SHP77 treated with DMSO at 0.1 percent for 48 hours (cell line): ENCODE results near the gene RAET1G.
"Not testable (repeated sequence)": the region's sequence is repeated elsewhere in the genome, so short reads cannot be mapped to it uniquely, and the experiment has no call there.

Experiments used
- DNase-seq: peaks from one replicate; lab custom pipeline; 2025; lab: John Stamatoyannopoulos, UW

The RAET1G gene

DNA sequence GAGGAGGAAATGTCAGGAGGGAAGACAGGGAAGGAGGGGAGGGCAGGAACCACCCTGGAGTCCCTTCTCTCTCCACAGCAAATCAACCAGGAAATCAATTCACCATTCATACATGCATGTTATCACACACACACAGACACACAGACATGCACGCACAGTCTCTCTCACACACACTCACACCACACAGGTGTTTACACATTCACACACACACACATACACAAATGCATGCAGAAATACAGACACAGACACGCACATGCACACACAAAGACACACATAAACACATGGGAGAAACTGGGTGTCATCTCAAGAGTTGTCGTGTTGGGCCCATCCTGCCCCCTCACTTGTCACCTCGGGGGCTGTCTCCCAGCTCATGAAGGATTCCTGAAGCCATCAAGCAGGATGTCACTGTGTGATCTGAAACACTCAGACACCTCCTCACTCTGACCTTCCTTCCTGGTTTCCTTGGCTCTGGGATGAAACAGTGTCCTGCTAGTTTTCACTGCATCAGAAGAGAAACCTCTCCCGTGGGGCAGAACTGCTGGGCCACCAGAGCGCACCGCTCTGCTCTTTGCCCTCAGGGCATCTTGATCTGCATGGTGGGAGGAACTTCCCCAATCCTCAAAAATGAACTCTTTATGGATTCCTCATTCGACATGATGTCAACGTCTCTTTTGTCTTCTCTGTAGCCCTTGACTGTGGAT is 9.2 kb downstream of the RAET1G start:
- DNase-seq = no peak

DNA sequence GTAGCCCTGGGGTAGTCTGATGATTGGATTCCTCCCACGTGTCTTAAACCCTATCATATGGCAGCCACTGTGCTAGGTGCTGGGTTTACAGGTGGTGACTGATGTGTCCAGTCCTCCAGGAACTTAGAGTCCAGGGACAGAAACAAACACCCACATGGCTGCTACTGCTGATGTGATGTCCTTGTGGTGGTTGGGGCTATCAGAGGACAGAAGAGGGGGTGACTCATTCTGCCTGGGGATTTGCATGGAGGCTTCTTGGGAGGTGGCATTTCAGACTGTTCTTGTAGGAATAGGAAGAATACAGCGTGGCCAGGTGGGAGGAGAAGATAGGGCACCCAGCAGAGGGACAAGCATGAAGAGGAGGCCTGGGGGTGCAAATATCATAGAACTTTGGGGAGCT is 9.8 kb downstream of the RAET1G start:
- no peak for DNase-seq

DNA sequence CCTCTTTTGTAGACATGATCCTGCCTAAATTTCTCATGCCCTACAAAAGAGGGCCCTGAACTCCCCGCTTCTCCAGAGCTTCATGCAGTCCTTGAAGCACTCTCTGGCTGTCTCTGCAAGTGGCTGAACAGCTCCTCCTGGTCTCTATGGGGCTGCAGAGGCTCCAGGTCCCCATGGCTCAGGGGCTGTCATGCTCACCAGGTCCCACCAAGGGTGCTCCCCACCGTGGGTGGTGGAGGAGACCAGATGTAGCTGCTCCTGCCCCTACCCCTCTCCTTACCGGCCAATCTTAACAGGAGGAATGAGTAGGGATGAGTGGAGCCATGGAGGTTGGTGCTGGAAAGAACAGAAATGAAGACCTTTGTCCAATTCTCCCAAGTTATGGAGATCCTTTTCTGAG is 10.2 kb downstream of the RAET1G start:
- DNase-seq = not testable (repeated sequence)

DNA sequence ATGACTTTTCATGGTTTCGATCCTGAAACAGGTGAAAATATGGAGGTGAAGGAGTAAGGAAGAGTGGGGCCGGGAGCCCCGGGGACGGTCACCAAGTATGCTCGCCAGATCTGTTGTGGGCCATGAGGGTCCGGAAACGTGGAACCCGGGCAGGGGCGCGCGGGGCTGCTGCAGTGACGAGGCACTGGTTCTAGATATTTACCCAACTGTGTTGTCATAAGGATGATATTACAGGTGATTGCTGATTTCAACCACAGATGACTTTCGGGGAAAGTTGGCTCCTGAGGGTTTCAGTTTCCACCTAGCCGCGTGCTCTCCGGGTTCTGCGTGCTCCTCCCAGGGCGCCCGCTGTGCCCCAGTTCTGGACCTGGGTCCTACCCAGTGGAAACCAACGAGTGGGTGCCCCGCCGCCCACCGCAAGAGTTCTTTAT is 12.2 kb downstream of the RAET1G start:
- DNase-seq = no peak

DNA sequence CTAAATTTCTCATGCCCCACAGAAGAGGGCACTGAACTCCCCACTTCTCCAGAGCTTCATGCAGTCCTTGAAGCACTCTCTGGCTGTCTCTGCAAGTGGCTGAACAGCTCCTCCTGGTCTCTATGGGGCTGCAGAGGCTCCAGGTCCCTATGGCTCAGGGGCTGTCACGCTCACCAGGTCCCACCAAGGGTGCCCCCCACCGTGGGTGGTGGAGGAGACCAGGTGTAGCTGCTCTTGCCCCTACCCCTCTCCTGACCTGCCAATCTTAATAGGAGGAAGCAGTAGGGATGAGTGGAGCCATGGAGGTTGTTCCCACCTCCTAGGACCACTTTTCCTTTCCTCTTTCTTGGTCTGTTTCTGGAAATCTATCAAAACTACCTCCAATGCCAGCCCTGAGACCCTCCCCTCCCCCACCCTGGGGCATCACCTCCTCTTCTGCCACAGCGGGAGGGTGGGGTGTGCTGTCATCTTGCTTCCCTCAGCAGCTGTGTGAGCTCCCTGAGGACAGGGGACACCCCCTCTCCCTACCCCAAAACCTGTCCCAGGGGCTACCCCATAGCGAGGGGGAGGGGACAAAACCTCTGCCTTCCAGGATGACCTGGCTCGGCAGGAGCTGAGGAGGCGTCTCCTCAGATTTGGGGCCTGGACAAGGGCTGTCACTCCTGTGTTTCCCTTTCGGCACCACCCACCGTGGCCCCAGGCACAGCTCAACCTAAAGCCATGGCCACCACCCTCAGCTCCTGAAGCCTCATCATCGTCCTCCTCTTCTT is 13.0 kb downstream of the RAET1G start:
- DNase-seq = no peak

DNA sequence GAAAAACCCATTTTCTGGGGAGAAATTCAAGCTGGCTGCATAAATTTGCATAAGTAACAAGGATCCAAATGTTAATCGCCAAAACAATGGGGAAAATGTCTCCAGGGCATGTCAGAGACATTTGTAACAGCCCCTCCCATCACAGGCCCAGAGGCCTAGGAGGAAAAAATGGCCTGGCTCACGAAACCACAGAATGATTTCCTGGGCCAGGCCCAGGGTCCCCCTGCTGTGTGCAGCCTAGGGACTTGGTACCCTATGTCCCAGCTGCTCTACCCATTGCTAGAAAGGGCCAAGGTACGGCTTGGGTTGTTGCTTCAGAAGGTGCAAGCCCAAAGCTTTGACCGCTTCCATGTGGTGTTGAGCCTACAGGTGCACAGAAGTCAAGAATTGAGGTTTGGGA is 14.4 kb downstream of the RAET1G start:
- not testable (repeated sequence) for DNase-seq

DNA sequence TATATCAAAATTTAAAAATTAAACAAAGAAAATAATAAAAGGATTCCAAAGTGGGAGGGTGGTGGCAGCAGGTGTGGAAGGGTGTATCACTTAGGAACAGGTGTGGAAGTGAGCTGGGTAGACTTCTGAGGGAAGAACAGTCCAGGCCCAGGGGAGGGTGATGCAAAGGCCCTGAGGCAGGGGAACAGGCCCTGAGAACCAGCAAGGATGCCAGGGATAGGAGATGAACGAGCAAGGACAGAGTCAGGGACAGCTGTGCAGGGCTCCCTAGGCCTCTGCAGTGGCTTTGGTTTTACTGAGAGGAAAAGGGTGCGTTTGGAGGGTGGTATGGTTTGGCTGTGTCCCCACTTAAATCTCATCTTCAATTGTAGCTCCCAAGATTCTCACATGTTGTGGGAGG is 15.6 kb downstream of the RAET1G start:
- no peak for DNase-seq

DNA sequence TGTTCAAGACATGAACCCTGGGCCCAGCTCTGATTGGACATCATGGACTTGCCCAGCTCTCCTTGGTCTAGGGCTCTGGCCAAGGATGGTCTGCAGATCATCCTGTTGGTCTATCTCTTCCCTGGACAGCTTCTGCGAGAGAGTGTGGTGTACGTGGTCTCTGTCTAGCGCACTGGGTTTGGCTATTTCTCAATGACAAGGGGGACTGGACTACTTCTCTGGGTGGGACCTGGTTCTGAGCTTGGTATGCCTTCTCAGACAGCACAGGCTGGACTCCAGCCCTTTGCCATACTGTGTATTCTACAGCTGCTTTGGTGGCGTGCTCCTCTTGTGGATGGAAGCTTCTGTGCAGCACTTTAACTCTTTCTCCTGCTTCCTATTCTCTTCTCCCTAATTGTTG is 16.5 kb downstream of the RAET1G start:
- no peak for DNase-seq

DNA sequence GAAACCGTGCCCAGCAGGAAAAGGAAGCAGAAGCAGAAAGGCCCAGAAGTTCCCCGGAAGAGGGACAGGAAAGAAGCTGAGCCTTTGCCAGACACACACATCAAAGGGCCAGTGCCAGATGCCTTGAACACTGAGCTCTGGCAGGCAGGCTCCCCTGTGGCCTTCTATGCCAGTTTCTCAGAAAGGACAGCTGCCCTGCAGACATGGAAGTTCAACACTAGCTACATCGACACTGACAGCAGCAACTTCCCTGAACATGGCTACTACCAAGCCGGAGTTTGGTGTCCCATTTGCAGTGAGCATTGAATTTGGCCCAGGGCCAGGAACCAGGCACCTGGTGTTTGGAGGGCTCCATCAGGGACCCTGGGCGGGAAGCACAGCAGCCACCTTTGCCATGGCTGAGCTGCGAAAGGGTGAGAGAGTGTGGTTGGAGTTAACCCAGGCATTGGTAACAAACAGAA is 17.0 kb downstream of the RAET1G start:
- DNase-seq = no peak

DNA sequence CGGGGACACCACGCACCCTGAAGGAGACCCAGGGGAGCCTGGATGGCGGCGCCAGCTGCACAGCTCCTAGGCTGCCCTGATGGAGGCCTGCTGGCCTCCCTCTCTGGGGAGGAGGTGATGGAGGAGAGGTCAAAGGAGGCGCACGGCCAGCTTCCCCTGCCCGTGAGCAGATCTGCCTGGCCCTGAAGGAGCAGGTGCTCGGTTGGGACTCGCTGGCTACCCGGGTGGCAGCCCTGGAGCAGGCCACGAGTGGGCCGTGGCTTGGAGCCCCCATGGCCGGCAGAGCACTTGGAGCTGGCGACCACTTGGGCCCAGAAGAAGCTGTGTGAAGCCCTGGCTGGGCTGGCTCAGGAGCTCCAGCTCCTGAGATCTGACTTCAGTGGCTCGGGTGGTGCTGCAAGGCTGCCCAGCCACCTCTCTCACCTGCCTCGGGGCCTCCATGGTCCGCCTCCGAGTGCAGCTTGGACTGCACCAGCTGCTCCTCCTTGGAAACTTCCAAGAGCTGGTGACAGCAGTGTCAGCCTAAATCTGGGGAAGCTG is 17.5 kb downstream of the RAET1G start:
- DNase-seq = no peak

DNA sequence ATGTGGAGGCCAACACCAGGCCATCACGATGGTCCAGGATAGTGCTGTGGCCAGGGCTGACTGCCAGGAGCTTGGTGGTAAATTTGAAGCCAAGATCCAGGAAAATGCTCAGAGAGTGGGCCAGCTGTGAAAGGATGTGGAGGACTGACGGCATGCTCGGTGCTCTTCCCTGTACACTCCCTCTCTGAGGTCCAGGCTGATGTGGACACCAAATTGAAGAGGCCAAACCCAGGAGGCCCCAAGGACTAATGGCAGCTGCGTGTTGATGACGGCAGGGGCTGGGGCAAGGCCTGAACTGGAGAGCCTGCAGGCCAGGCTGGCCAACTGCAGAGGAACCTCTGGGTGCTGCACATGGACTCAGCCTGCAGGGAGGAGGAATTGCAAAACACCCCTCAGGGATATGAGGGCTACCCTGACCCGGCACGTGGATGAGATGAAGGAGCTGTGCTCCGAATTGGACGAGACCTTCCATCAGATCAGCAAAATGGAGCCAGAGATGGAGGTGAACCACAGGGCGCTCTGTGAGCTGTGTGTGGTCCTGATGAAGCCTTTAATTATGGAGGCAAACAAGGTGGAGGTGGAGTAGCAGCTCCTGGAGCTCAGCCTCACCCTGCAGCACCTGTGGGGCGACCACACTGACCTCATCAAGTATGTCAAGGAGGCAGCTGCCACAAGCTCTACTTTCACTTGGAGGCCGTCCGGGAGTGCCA is 18.1 kb downstream of the RAET1G start:
- no peak for DNase-seq

DNA sequence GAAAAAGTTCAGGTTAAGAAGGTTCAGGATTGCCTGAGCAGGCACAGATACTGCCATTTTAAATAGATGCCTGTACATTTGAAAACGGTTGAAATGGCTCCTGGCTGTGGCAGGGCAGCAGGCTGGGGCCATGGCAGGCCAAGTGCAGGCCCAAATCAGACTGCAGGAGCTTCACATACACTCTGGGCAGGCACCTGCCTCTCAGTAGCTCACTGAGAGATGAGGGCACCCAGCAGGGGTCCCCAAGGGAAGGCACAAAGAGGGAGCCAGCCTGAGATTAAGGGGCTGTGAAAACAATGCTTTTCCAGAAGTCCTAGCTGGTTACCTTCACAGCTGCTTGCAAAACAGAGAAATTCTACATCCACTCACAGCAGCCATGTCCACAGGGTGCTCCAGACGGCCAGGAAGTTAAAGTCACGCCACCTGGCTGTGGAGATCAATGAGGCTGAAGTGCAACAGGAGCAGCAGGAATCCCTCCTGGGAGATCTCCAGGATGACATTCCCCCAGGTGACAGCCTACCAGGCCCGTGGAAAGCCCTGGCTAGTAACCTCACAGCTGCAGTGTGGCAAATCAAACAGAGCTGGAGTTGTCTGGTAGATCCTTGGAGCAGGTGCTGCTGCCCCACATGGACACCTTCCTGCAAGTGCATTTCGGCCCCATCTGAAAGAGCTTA is 18.8 kb downstream of the RAET1G start:
- peak; percentile 51 for DNase-seq

DNA sequence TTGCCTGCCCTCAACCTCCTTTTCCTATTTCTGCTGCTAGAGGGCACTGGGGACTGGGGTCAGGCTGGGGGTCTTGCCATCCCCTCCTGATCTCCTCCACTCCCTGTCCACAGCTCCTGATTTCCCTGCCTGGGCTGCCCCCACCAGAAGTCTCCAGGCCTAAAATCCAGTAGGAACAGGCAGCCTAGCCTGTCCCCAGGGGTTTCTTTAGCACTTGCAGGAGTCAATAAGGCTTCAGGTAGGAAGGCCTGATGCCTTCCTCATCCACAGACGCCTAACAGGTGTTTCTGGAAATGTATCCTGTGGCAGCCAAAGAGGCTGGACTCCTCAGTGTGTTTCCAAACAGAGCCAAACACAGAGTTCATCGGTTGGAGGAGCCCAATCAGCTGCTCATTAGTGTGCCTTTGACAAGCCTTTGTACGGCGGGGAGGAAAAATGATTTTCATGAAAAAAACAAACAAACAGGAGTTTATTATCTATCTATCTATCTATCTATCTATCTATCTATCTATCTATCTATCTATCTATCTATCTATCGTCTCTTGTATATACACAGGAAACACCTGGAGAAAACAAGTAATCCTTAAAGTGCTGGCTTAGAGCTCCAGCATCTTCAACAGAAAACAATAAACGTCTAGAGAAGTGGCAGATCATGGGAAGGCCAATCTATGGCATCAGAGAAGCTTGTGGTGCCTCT is 21.3 kb downstream of the RAET1G start:
- no peak for DNase-seq

DNA sequence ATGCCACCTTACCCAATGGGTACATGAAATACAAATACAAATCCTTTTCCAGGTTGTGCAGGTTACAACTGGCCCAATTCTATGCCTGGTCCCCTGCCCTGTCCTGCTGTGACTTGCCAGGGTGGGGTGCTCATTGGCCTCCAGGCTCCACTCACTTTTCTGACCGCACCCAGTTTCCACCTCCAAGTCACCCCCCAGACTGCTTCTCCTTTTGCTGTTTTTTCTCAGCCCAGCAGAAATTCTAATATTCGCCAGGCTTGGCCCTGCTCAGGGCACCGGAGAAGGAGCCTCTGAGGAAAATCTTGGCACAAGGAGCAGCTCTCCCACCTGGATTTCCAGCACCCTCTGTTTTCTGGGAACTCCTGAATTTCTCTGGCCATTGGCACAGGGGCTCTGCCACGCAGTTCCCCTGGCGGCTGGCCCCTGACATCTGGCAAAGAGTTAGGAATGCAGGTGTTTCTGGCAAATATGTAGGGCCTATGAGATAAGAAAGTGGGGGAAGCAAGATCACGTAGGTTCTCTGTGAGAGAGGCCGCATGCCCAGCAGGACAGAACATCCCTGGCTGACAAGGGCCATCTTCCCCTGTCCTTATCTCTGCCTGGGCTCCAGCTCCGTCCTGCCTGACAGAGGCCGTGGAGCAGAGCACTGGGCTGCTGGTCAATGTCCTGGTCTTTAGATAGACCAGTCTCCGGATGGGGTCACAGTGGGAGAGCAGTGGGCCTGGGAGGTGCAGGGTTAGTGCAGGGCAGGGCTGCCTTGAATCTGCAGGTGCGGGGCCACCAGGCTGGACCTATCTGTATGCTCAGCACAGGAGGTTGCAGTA is 22.1 kb downstream of the RAET1G start:
- DNase-seq = no peak

DNA sequence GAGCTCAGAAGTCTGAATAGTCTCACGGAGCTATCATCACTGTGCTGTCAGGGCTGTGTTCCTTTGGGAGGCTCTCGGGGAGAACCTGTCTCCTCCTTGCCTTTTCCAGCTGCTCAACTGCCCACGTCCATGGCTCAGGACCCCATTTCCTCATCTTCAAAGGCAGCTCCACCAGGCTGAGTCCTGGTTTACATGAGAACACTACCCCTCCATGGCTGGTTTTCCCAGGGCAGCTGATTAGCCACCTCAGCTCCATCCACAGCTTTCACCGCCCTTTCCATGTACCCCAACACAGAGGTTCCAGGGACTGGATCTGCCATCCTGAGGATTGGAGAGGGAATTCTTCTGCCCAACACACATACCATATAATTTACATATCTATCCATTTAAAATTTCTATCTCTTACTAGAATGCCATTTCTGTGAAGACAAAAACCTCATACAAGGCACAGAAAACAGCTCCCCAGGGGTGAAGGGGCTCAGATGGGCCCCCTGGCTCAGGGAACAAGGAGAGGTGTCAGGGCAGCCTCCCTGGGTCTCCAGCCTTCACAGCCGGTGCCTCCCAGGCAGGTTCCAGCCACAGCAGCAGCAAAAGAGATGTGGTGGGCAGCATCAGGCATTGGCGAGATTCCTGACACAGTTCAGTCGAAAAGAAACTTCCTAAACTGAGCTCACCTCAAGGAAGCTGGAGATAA is 22.8 kb downstream of the RAET1G start:
- no peak for DNase-seq

DNA sequence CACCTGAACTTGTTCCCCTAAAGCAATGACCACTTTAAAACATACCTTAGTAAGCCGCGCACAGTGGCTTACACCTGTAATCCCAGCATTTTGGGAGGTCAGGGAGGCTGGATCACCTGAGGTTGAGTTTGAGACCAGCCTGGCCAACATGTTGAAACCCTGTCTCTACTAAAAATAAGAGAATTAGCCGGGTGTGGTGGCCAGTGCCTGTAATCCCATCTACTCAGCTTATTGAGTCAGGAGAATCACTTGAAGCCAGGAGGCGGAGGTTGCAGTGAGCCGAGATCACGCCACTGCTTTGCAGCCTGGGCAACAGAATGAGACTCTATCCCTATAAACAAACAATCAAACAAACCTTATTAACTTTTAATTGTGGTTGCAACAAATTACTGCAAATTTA is 23.4 kb downstream of the RAET1G start:
- no peak for DNase-seq

DNA sequence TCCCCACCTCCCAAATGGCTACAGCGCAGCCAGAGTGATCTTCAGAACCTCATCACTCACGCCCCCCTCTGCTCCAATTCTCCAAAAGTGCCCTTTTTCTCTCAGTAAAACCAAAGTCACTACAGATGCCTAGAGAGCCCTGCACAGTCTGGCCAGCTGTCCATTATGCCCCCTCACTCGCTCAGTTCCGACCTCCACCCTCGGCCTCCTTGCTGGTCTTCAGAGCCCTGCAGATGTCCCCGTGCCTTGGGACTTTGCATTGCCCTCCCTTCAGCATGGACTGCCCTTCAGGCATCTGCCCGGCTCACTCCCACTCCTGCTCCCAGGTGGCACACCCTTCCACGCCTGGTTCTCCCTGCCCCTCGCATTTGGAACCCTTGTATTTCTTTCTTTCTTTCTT is 24.0 kb downstream of the RAET1G start:
- DNase-seq = no peak

DNA sequence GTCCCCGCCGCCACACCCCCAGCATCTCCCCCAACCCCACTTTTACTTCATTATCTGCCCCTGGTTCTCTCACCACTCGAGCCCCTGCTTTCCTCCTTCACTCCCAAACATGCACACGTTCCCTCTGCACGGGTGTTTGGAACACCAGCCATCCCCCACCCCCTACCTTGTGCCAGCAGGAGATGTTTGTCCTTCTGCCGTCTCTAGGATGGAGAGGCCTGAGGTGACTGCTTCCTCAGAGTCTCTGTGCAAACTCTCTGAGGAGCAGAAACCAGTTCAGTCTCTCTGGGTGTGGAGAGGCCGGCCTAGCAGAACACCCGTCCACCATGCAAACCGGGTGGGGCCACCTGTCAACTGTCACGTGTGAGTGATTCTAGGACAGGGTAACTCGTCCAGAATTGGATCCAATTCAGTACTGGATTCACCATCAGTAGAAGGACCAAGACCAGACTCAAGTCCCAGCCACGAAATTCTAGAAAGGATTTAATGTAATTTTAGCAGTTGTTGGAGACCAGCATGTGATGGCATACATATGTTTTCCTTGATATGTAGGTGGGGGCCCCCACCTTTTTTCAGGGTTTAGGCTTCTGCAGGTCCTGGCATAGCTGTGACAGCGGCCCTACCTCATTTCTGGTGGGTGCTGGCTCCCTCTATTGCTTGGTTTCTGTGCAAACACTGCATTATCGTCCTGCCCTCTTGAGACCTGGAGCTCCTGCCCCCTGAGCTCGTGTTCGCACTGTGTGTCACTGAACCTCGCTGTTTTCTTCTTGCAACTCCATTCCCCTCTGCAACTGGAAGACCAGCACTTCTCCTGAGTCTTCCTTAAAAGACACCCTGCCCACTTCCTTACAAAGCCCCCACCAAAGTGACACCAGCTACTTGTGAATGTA is 24.8 kb downstream of the RAET1G start, which contains the start of gene RAET1E:
TSS of gene RAET1E (minus strand) at position 259 of the 890 bp plus-strand sequence. CDS start 7,212 bp downstream, outside the sequence.
- no peak for DNase-seq
